Activated CD4-positive, alpha-beta T cell treated with anti-CD3 and anti-CD28 coated beads for 48 hours (primary cell): ENCODE measurements around the gene GBX2.

Experiments used
- DNase-seq: peaks from one replicate; pipeline ENCODE4 v3.0.0-alpha.2; 2020

The GBX2 gene

GRCh38 chr2:236166796-236167296 is 1.3 kb downstream of the GBX2 start:
- DNase-seq: peak; percentile 18

GRCh38 chr2:236165842-236166795 is 2.1 kb downstream of the GBX2 start:
- DNase-seq: peak; percentile 31

- no peak for DNase-seq
Observed at GRCh38 chr2:236164925-236165841, 3.0 kb downstream of the GBX2 start.

GRCh38 chr2:236164201-236164924 is 3.8 kb downstream of the GBX2 start:
- DNase-seq: peak; percentile 34

GRCh38 chr2:236163471-236164200 is 4.5 kb downstream of the GBX2 start:
- no peak for DNase-seq

GRCh38 chr2:236162882-236163470 is 5.2 kb downstream of the GBX2 start:
- no peak for DNase-seq

GRCh38 chr2:236162031-236162845 is 5.9 kb downstream of the GBX2 start:
- DNase-seq: no peak

- DNase-seq: no peak
Observed at GRCh38 chr2:236161531-236161930, 6.7 kb downstream of the GBX2 start.

- DNase-seq: no peak
Observed at GRCh38 chr2:236161082-236161462, 7.1 kb downstream of the GBX2 start.

- no peak for DNase-seq
Observed at GRCh38 chr2:236160366-236161081, 7.7 kb downstream of the GBX2 start.

GRCh38 chr2:236159778-236160170 is 8.4 kb downstream of the GBX2 start:
- DNase-seq: no peak

GRCh38 chr2:236158969-236159777 is 9.0 kb downstream of the GBX2 start:
- DNase-seq: no peak

- no peak for DNase-seq
Observed at GRCh38 chr2:236157815-236158498, 10.2 kb downstream of the GBX2 start.

- no peak for DNase-seq
Observed at GRCh38 chr2:236157366-236157765, 10.8 kb downstream of the GBX2 start.

- no peak for DNase-seq
Observed at GRCh38 chr2:236156860-236157194, 11.4 kb downstream of the GBX2 start.

GRCh38 chr2:236156095-236156859 is 11.9 kb downstream of the GBX2 start:
- DNase-seq: no peak

- no peak for DNase-seq
Observed at GRCh38 chr2:236155406-236155805, 12.8 kb downstream of the GBX2 start.

GRCh38 chr2:236146436-236146835 is 21.8 kb downstream of the GBX2 start:
- DNase-seq: no peak
